Measurements from ENCODE around the gene SOX30. TPM values are rescaled to one million over a fixed set of nuclear protein-coding genes. Genes with fewer than 3 reads are reported as not detected.

The SOX30 gene
- total RNA-seq, 8 experiments from 2014 or later, result 0.09 to 0.33 (median 0.21) TPM; not detected in 2

GRCh38 chr5:157611571-157612476, 40.4 kb downstream of the SOX30 start:
- in situ Hi-C loops (cut with MboI; ENCODE audit: low pct_unique_long_range_greater_than_20kb in 2 of 9, low sequenced_read_pairs in 9 of 9, unreplicated experiment in 9 of 9), result no loop called here
- no peak overlapping the region for H3K27ac ChIP-seq

GRCh38 chr5:157610990-157611389, 41.2 kb downstream of the SOX30 start:
- Histone ChIP-seq H3K4me3 (no peak overlapping the region), H3K27ac (no peak overlapping the region), H3K4me1 (replicated peaks in 1 of 2) (peaks cover 18 to 24% of the 10 kb centered on the region in 2 donors)
- no peak for ATAC-seq (replicated peaks in 6 of 8)
- 82 to 100% (median 97%) methylated on average over 1 to 4 of the region's 5 CpGs; no CpG with 5 or more reads in 2 of the 10 experiments for WGBS, 10 experiments
- in situ Hi-C loops (cut with MboI; ENCODE audit: low pct_unique_long_range_greater_than_20kb in 2 of 9, low sequenced_read_pairs in 9 of 9, unreplicated experiment in 9 of 9), result no loop called here

More at GRCh38 chr5:157611571-157612476, 40.4 kb downstream of the SOX30 start:
- Histone ChIP-seq H3K4me1 (replicated peaks in 1 of 2) (peaks cover 18 to 28% of the 10 kb centered on the region in 2 donors), H3K4me3 (no peak overlapping the region)
- 23 to 92% (median 45%) methylated on average over 3 to 10 of the region's 10 CpGs; no CpG with 5 or more reads in 3 of the 10 experiments for WGBS, 10 experiments
- peak in 4 of 8 experiments; percentile 36 to 53 (median 41) for ATAC-seq (replicated peaks in 6 of 8)

GRCh38 chr5:157608972-157609565, 43.2 kb downstream of the SOX30 start:
- H3K27ac ChIP-seq, result no peak overlapping the region
- 42 to 94% (median 82%) methylated on average over 1 to 8 of the region's 8 CpGs for WGBS, 10 experiments
- H3K4me1 ChIP-seq (replicated peaks in 1 of 2), result peaks cover 18 to 28% of the 10 kb centered on the region in 2 donors
- ATAC-seq (replicated peaks in 6 of 8), result no peak
- in situ Hi-C loops (cut with MboI; ENCODE audit: low pct_unique_long_range_greater_than_20kb in 2 of 9, low sequenced_read_pairs in 9 of 9, unreplicated experiment in 9 of 9), result no loop called here
- H3K4me3 ChIP-seq, result no peak overlapping the region

GRCh38 chr5:157607371-157608161, 44.7 kb downstream of the SOX30 start:
- Histone ChIP-seq H3K4me1 (replicated peaks in 1 of 2) (peaks cover 19 to 36% of the 10 kb centered on the region in 2 donors), H3K27ac (no peak overlapping the region), H3K4me3 (no peak overlapping the region)
- in situ Hi-C loops (cut with MboI; ENCODE audit: low pct_unique_long_range_greater_than_20kb in 2 of 9, low sequenced_read_pairs in 9 of 9, unreplicated experiment in 9 of 9), result no loop called here
- WGBS, 10 experiments, result 0 to 100% (median 69%) methylated on average over 1 to 7 of the region's 7 CpGs; no CpG with 5 or more reads in 2 of the 10 experiments
- ATAC-seq (replicated peaks in 6 of 8), result peak in 3 of 8 experiments; percentile 19 to 61 (median 51)

- WGBS, 10 experiments, result 59 to 100% (median 80%) methylated on average over 1 to 2 of the region's 2 CpGs; no CpG with 5 or more reads in 4 of the 10 experiments
- H3K27ac ChIP-seq, result no peak overlapping the region
- in situ Hi-C loops (cut with MboI; ENCODE audit: low pct_unique_long_range_greater_than_20kb in 2 of 9, low sequenced_read_pairs in 9 of 9, unreplicated experiment in 9 of 9), result no loop called here
- peaks cover 6 to 22% of the 10 kb centered on the region in 2 donors for H3K4me1 ChIP-seq (replicated peaks in 1 of 2)
- no peak for ATAC-seq (replicated peaks in 6 of 8)
- H3K4me3 ChIP-seq, result no peak overlapping the region
Measured at GRCh38 chr5:157606046-157606445, 46.2 kb downstream of the SOX30 start.

GRCh38 chr5:157603333-157604190, 48.7 kb downstream of the SOX30 start:
- 36 to 85% (median 78%) methylated on average over 3 to 12 of the region's 12 CpGs for WGBS, 10 experiments
- Histone ChIP-seq H3K4me1 (replicated peaks in 1 of 2) (peaks cover 6 to 18% of the 10 kb centered on the region in 2 donors), H3K27ac (no peak overlapping the region), H3K4me3 (no peak overlapping the region)
- ATAC-seq (replicated peaks in 6 of 8), result peak in 7 of 8 experiments; percentile 9 to 92 (median 56)
- in situ Hi-C loops (cut with MboI; ENCODE audit: low pct_unique_long_range_greater_than_20kb in 2 of 9, low sequenced_read_pairs in 9 of 9, unreplicated experiment in 9 of 9), result no loop called here

- WGBS, 10 experiments, result 62 to 100% (median 94%) methylated on average over 1 to 3 of the region's 4 CpGs; no CpG with 5 or more reads in 4 of the 10 experiments
- no peak for ATAC-seq (replicated peaks in 6 of 8)
- Histone ChIP-seq H3K4me1 (replicated peaks in 1 of 2) (peaks cover 6 to 18% of the 10 kb centered on the region in 2 donors), H3K4me3 (no peak overlapping the region), H3K27ac (no peak overlapping the region)
- in situ Hi-C loops (cut with MboI; ENCODE audit: low pct_unique_long_range_greater_than_20kb in 2 of 9, low sequenced_read_pairs in 9 of 9, unreplicated experiment in 9 of 9), result no loop called here
Measured at GRCh38 chr5:157602505-157602904, 49.7 kb downstream of the SOX30 start.

- 67 to 100% (median 100%) methylated on average over 1 of the region's 1 CpG; no CpG with 5 or more reads in 6 of the 10 experiments for WGBS, 10 experiments
- Histone ChIP-seq H3K4me3 (no peak overlapping the region), H3K27ac (no peak overlapping the region), H3K4me1 (replicated peaks in 1 of 2) (peaks cover 6 to 18% of the 10 kb centered on the region in 2 donors)
- ATAC-seq (replicated peaks in 6 of 8), result no peak
- in situ Hi-C loops (cut with MboI; ENCODE audit: low pct_unique_long_range_greater_than_20kb in 2 of 9, low sequenced_read_pairs in 9 of 9, unreplicated experiment in 9 of 9), result no loop called here
Measured at GRCh38 chr5:157600252-157600651, 52.0 kb downstream of the SOX30 start.

GRCh38 chr5:157599565-157599964, 52.7 kb downstream of the SOX30 start:
- in situ Hi-C loops (cut with MboI; ENCODE audit: low pct_unique_long_range_greater_than_20kb in 2 of 9, low sequenced_read_pairs in 9 of 9, unreplicated experiment in 9 of 9), result no loop called here
- WGBS, 10 experiments, result 86 to 100% (median 95%) methylated on average over 2 to 3 of the region's 3 CpGs
- Histone ChIP-seq H3K4me3 (no peak overlapping the region), H3K4me1 (replicated peaks in 1 of 2) (peaks cover 6 to 18% of the 10 kb centered on the region in 2 donors), H3K27ac (no peak overlapping the region)
- no peak for ATAC-seq (replicated peaks in 6 of 8)

- no peak overlapping the region for H3K4me3 ChIP-seq
- no peak overlapping the region for H3K27ac ChIP-seq
- 80 to 100% (median 93%) methylated on average over 1 to 2 of the region's 2 CpGs; no CpG with 5 or more reads in 1 of the 10 experiments for WGBS, 10 experiments
- H3K4me1 ChIP-seq (replicated peaks in 1 of 2), result peaks cover 1 to 9% of the 10 kb centered on the region in 2 donors
- no peak for ATAC-seq (replicated peaks in 6 of 8)
- in situ Hi-C loops (cut with MboI; ENCODE audit: low pct_unique_long_range_greater_than_20kb in 2 of 9, low sequenced_read_pairs in 9 of 9, unreplicated experiment in 9 of 9), result no loop called here
Measured at GRCh38 chr5:157598350-157598936, 53.8 kb downstream of the SOX30 start.

GRCh38 chr5:157597277-157597676, 55.0 kb downstream of the SOX30 start:
- H3K4me3 ChIP-seq, result no peak overlapping the region
- no peak for ATAC-seq (replicated peaks in 6 of 8)
- H3K4me1 ChIP-seq (replicated peaks in 1 of 2), result peaks cover 0 to 7% of the 10 kb centered on the region in 2 donors
- no peak overlapping the region for H3K27ac ChIP-seq
- in situ Hi-C loops (cut with MboI; ENCODE audit: low pct_unique_long_range_greater_than_20kb in 2 of 9, low sequenced_read_pairs in 9 of 9, unreplicated experiment in 9 of 9), result no loop called here
- 56 to 100% (median 71%) methylated on average over 1 of the region's 1 CpG; no CpG with 5 or more reads in 5 of the 10 experiments for WGBS, 10 experiments
